OCI-LY7 (cell line): ENCODE data around the gene ZNF423. TPM values are rescaled to one million over a fixed set of nuclear protein-coding genes. Genes with fewer than 3 reads are reported as not detected.

Source experiments
- BruUV-seq: library from RNA; stranded (reverse); fragments of 400-500 nt; replicated peaks from 2 replicates; lab custom pipeline; 2021; lab: Mats Ljungman, UMichigan
- CTCF ChIA-PET: fragments of 300-600 bp; sonication (Branson Sonifier 250); formaldehyde crosslinking; loops from one replicate; lab custom pipeline; 2022; ENCODE audit warnings: antibody characterized with exemption; ENCODE audit not compliant: unreplicated experiment; lab: Charles Lee
- POLR2A ChIA-PET: fragments of 300-600 bp; sonication (Branson Sonifier 250); formaldehyde crosslinking; loops from one replicate; lab custom pipeline; 2022; ENCODE audit warnings: antibody characterized with exemption; lab: Charles Lee
- DNase-seq: peaks from one replicate; pipeline ENCODE4 v3.0.0-alpha.2; 2015; ENCODE audit warnings: low spot score
- H2AFZ ChIP-seq: fragments of 200-600 bp; sonication (generic), shearing (Covaris generic); 2 replicates; pipeline ENCODE4 v1.6.1; 2014; ENCODE audit warnings: mild to moderate bottlenecking, antibody characterized with exemption, low read length, moderate library complexity
- H3K27ac ChIP-seq: fragments of 200-600 bp; sonication (generic); 2 replicates; pipeline ENCODE4 v1.5.1; 2014; ENCODE audit warnings: mixed run types, low read depth, mild to moderate bottlenecking, moderate library complexity, low read length, inconsistent platforms; ENCODE audit not compliant: poor library complexity, severe bottlenecking
- H3K36me3 ChIP-seq: fragments of 200-600 bp; sonication (generic); 2 replicates; pipeline ENCODE4 v1.6.1; 2014; ENCODE audit warnings: mild to moderate bottlenecking, antibody characterized with exemption, low read length, moderate library complexity, mixed read lengths; ENCODE audit not compliant: insufficient read depth
- H3K4me1 ChIP-seq: fragments of 200-600 bp; sonication (generic); 2 replicates; pipeline ENCODE4 v1.5.1; 2014; ENCODE audit warnings: mild to moderate bottlenecking, low read length; ENCODE audit not compliant: insufficient read depth, poor library complexity, severe bottlenecking
- H3K4me2 ChIP-seq: fragments of 200-600 bp; sonication (generic); 2 replicates; pipeline ENCODE4 v1.6.1; 2014; ENCODE audit warnings: mild to moderate bottlenecking, low read length
- H3K4me3 ChIP-seq: fragments of 200-600 bp; sonication (generic); 2 replicates; pipeline ENCODE4 v1.5.1; 2014; ENCODE audit warnings: mild to moderate bottlenecking, low read depth, low read length; ENCODE audit not compliant: poor library complexity, severe bottlenecking
- H3K79me2 ChIP-seq: fragments of 200-600 bp; sonication (generic); 2 replicates; pipeline ENCODE4 v1.6.1; 2016; ENCODE audit warnings: low read depth, mild to moderate bottlenecking, low read length, moderate library complexity, mixed read lengths; ENCODE audit not compliant: insufficient read depth
- H3K9me2 ChIP-seq: fragments of 200-600 bp; sonication (generic); 2 replicates; pipeline ENCODE4 v1.6.1; 2016; ENCODE audit warnings: mild to moderate bottlenecking, low read length, mixed read lengths; ENCODE audit not compliant: insufficient read depth
- H3K9me3 ChIP-seq: fragments of 200-600 bp; sonication (generic); 2 replicates; pipeline ENCODE4 v1.6.1; 2014; ENCODE audit warnings: mild to moderate bottlenecking, mixed run types, low read length, mixed read lengths
- H4K20me1 ChIP-seq: fragments of 200-600 bp; sonication (generic); 2 replicates; pipeline ENCODE4 v1.6.1; 2014; ENCODE audit warnings: mild to moderate bottlenecking, antibody characterized with exemption, low read length, moderate library complexity, mixed read lengths; ENCODE audit not compliant: insufficient read depth
- EZH2phosphoT487 ChIP-seq: fragments of 200-600 bp; sonication (generic); IDR thresholded peaks from 2 replicates; pipeline ENCODE4 v1.6.1; 2018; ENCODE audit warnings: low read depth, borderline replicate concordance, mild to moderate bottlenecking, mixed run types, antibody characterized with exemption, low read length, moderate library complexity, mixed read lengths
- intact Hi-C: fragments of 100-400 bp; cut with micrococcal nuclease; formaldehyde crosslinking; loops from one replicate; pipeline ENCODE4 v1.10.0; 2022; ENCODE audit not compliant: unreplicated experiment
- total RNA-seq, 2 experiments: library from RNA; depleted of rRNA in 1 of 2; stranded (reverse); fragments of >200 nt in 1 of 2; shearing (Covaris generic) in 1 of 2; gene quantifications; 2 replicates each; pipeline ENCODE4 v1.2.3, GENCODE V29; 2014 to 2022
- TF ChIP-seq, protein P1 (sequence below): fragments of 200-600 bp; sonication (generic); conservative IDR thresholded peaks from 2 replicates; pipeline ENCODE4 v1.5.1; 2014; ENCODE audit warnings: mild to moderate bottlenecking, antibody characterized with exemption, low read length, moderate library complexity, mixed read lengths

ZNF423 gene
- total RNA-seq, 2 experiments from 2014 or later, result 0.09 to 0.13 TPM

DNA sequence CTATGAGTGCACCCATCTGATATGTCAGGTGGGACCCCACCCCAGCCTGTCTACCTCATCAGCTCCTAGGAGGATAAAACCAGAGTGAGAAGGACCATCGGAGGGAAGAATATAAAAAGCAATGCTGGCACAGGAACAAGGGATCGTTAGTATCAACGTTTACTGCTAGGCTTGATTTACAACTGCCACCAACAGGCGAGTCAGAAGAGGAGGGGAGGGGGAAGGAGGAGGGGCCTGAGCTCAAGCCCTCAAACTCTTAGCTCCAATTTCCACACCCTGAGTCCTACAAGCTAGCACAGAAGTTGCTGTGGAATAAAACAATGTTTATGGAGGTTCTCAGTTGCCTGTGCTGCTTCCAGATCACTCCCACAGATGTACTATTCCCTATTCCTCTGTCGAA lies 247.8 kb downstream of the ZNF423 start:
- no peaks in the 10 kb centered on the region for H3K9me2 ChIP-seq
- no peak for DNase-seq
- no peak for TF ChIP-seq EZH2phosphoT487
- TF ChIP-seq, protein P1, sequence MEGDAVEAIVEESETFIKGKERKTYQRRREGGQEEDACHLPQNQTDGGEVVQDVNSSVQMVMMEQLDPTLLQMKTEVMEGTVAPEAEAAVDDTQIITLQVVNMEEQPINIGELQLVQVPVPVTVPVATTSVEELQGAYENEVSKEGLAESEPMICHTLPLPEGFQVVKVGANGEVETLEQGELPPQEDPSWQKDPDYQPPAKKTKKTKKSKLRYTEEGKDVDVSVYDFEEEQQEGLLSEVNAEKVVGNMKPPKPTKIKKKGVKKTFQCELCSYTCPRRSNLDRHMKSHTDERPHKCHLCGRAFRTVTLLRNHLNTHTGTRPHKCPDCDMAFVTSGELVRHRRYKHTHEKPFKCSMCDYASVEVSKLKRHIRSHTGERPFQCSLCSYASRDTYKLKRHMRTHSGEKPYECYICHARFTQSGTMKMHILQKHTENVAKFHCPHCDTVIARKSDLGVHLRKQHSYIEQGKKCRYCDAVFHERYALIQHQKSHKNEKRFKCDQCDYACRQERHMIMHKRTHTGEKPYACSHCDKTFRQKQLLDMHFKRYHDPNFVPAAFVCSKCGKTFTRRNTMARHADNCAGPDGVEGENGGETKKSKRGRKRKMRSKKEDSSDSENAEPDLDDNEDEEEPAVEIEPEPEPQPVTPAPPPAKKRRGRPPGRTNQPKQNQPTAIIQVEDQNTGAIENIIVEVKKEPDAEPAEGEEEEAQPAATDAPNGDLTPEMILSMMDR, result no peak
- POLR2A ChIA-PET, result no interaction called here
- no peak overlapping the region for H3K4me3 ChIP-seq
- no peak overlapping the region for H3K4me2 ChIP-seq
- no peaks in the 10 kb centered on the region for H3K4me1 ChIP-seq
- BruUV-seq, result no TSS peak
- H3K27ac ChIP-seq, result no peak overlapping the region
- intact Hi-C loops, result no loop called here
- H2AFZ ChIP-seq, result no peak overlapping the region
- no peaks in the 10 kb centered on the region for H3K36me3 ChIP-seq
- no peaks in the 10 kb centered on the region for H4K20me1 ChIP-seq
- no peaks in the 10 kb centered on the region for H3K9me3 ChIP-seq
- no peaks in the 10 kb centered on the region for H3K79me2 ChIP-seq
- CTCF ChIA-PET, result no interaction called here

GRCh38 chr16:49605536-49606254 lies 250.2 kb downstream of the ZNF423 start:
- ChIA-PET CTCF (no interaction called here), POLR2A (no interaction called here)
- Histone ChIP-seq H3K36me3 (no peaks in the 10 kb centered on the region), H3K4me2 (no peak overlapping the region), H3K4me3 (no peak overlapping the region), H3K9me2 (no peaks in the 10 kb centered on the region), H3K4me1 (no peaks in the 10 kb centered on the region), H3K27ac (no peak overlapping the region), H2AFZ (no peak overlapping the region), H4K20me1 (no peaks in the 10 kb centered on the region), H3K9me3 (no peaks in the 10 kb centered on the region), H3K79me2 (no peaks in the 10 kb centered on the region)
- no peak for TF ChIP-seq EZH2phosphoT487
- TF ChIP-seq, protein P1, result no peak
- DNase-seq, result no peak
- BruUV-seq, result no TSS peak
- intact Hi-C loops, result no loop called here

DNA sequence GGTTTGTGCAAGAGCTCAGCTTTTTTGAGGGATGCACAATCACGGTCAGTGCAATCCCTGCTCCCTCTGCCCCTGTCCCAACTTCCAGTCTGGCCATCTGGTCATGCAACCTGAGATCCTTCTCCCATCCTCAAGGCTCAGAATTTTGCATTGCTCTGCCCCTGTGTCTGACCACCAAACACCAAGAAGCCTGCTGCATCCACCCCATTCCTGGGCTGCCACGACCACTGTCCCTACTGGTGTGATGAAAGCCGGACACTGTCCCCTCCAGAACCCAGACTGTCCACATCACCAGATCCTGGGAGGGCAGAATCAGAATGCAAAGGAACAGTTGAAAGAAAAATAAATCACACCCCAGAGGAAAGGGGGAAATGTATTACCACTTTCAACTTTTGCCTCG lies 251.3 kb downstream of the ZNF423 start:
- no peak for DNase-seq
- H3K4me3 ChIP-seq, result no peak overlapping the region
- CTCF ChIA-PET, result no interaction called here
- no peak overlapping the region for H3K4me2 ChIP-seq
- H3K4me1 ChIP-seq, result no peaks in the 10 kb centered on the region
- H3K9me2 ChIP-seq, result no peaks in the 10 kb centered on the region
- no peak overlapping the region for H3K27ac ChIP-seq
- POLR2A ChIA-PET, result no interaction called here
- H4K20me1 ChIP-seq, result no peaks in the 10 kb centered on the region
- H3K9me3 ChIP-seq, result no peaks in the 10 kb centered on the region
- H3K36me3 ChIP-seq, result no peaks in the 10 kb centered on the region
- no peaks in the 10 kb centered on the region for H3K79me2 ChIP-seq
- no peak overlapping the region for H2AFZ ChIP-seq
- TF ChIP-seq EZH2phosphoT487, result no peak
- TF ChIP-seq, protein P1, result no peak
- intact Hi-C loops, result no loop called here
- no TSS peak for BruUV-seq
